GM12801 (cell line): ENCODE results near the gene TRAF2.

ENCODE experiments used
- TF ChIP-seq, protein P1 (sequence below): IDR thresholded peaks from one replicate; pipeline ENCODE4 v1.5.1; 2011; ENCODE audit warnings: control low read depth; ENCODE audit not compliant: insufficient read length; ENCODE audit errors: extremely low read depth

Gene TRAF2

DNA sequence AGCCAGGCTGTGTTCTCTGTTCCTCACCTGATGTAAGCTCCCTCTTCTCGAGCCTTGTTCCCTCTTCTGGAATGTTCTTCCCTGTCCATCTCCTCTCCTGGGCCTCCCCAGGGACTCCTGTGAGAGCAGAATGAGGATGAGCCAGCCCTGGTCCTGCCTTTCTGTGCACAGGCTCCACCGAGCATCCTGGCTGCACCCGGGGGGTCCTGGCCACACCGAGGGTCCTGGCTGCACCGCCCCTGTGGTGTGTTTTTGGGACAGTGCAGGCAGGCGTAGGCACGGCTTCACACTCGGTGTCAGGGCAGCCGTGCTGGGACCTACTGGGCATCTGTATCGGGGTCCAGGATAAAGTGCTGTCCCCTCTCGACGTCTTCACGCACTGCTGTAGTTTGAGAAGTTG lies 40.4 kb downstream of the TRAF2 start:
- TF ChIP-seq, protein P1, sequence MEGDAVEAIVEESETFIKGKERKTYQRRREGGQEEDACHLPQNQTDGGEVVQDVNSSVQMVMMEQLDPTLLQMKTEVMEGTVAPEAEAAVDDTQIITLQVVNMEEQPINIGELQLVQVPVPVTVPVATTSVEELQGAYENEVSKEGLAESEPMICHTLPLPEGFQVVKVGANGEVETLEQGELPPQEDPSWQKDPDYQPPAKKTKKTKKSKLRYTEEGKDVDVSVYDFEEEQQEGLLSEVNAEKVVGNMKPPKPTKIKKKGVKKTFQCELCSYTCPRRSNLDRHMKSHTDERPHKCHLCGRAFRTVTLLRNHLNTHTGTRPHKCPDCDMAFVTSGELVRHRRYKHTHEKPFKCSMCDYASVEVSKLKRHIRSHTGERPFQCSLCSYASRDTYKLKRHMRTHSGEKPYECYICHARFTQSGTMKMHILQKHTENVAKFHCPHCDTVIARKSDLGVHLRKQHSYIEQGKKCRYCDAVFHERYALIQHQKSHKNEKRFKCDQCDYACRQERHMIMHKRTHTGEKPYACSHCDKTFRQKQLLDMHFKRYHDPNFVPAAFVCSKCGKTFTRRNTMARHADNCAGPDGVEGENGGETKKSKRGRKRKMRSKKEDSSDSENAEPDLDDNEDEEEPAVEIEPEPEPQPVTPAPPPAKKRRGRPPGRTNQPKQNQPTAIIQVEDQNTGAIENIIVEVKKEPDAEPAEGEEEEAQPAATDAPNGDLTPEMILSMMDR = no peak

DNA sequence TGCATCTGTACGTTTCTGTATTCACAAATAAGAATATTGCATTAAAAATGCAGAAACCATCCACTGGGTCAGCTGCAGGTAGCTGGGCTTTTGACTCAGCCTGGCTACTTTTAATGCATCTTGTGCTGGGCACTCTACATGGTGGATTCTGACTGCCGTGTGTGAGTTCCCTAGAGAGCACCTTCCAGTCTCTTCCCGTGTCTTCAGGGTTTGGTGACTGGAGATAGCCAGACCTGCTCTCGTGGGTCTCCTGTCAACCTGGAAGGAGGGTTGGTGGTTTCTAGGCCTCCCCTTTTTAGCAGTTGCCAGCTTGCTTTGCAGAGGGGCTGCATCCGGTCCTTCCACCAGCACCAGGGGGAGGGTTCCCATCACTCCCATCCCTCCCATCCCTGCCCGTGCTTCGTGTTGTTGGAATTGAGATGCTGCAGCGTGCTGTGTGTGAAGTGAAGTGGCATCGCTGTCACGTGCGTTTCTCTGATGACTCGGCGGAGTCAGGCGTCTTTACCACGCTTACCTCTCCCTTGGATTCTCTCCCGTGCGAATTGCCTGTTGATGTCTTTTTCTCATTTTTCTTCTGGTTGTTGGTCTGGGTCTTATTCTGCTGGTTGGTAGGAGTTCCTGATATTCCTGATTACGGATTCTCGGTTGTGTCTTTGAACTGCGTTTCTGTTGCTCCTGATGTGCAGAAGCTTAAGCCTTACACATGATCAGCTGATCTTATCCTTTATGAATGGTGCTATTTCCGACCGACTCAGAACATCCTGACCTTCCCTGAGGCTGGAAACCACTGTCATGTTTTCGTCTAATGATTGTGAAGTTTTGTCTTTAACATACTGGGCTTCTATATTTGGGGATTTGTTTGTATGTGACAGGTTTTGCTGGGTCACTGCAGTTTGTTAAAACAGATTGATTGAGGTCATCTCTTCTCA lies 41.3 kb downstream of the TRAF2 start:
- TF ChIP-seq, protein P1 = no peak

DNA sequence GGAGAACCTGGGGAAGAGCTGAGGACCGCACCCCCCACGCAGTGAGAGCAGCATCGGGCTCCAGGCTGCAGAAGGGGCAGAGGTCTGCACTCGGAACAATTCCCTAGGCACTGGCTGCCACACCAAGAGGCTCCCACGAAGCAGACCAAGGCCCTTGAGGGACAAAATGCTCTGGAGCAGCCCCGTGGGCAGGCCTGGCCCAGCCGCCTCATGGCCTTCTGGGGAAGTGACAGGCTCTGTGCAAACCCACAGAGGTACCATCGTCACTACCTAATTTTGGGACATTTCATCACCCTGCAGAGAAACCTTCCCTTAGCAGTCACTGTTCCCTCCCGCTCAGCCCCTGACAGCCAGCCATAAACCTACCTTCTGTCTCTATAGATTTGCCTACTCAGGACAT lies 42.3 kb downstream of the TRAF2 start:
- TF ChIP-seq, protein P1 = no peak

DNA sequence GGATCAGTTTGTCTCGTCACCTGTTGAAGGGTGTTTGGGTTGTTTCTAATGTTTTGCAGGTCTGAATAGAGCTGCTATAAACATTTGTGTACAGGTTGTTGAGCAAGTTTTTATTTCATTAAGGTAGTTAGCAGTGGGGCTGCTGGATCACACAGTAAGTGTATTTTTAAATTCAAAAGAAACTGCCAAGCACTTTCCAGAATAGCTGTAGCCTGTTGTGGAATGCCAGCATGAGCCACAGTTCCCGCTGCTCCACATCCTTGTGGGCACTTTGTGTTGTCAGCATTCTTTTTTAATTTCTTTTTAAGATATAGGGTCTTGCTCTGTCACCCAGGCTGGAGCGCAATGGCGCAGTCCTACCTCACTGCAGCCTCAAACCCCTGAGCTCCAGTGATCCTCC lies 43.7 kb downstream of the TRAF2 start:
- TF ChIP-seq, protein P1 = no peak

DNA sequence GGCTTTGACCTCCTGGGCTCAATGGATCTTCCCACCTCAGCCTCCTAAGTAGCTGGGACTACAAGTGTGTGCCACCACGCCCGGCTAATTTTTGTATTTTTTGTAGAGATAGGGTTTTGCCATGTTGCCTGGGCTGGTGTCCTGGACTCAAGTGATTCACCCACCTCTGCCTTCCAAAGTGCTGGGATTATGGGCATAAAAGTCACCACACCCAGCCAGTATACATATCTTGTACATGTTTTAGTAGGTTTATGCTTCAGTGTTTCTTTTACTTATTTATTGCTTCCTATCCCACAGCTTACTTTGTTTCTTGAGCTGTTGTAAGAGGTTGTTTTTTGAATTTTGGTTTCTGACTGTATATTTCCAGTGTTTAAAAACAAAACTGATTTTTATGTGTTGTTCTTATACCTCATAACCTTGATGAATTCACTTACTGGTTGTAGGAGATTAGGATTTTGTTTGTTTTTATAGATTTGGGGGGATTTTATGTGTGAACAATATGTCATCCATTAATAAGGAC lies 45.4 kb downstream of the TRAF2 start:
- TF ChIP-seq, protein P1 = no peak

DNA sequence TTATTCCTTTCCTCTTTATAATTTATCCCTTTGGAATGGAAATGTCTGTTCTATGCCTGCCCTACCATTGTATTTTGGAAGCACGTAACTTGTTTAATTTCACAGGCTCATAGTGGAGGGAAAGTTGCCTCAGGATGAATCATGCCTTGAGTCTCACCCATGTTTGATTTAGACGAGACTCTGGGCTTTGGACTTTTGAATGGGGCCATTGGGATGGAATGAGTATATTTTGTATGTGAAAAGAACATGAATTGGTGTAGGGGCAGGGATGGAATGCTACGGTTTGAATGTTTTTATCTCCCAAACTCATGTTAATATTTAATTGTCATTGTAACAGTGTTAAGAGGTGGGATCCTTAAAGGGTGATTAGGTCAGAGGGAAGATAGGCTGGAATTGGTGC lies 48.0 kb downstream of the TRAF2 start:
- TF ChIP-seq, protein P1 = no peak

DNA sequence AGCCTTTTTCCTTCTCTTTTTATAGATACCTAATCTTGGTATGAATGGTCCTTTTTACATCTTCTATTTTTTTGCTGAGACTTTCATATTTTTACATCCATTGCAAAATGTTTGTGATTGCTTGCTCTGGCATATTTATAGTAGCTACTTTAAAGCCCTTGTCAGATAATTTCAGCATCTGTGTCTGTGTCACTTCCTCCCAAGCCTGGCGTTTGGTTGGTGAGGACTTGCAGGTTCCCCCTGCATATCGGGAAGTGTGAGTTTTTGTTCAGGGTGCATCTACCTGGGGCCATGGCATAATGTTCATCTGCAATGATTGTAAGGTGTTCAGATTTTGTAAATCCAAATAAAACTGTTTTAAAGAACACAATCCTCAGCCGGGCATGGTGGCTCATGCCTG lies 49.3 kb downstream of the TRAF2 start:
- TF ChIP-seq, protein P1 = no peak
